Transverse colon (tissue), 3 donors: Measurements from ENCODE around the gene LRRTM3.

Experiments used
- CTCF ChIP-seq, 5 experiments: fragments of 200-600 bp in 3 of 5; fragments of 450-650 bp in 2 of 5; sonication (generic) in 3 of 5; IDR thresholded peaks; 1 replicate in 2 of 5; 2 replicates in 3 of 5; pipeline ENCODE4 v1.5.1; 2016 to 2017; ENCODE audit warnings: antibody characterized with exemption in 5 of 5, inconsistent platforms in 3 of 5, mild to moderate bottlenecking in 2 of 5, moderate library complexity in 1 of 5
- POLR2A ChIP-seq: fragments of 450-650 bp; IDR thresholded peaks from one replicate; pipeline ENCODE4 v1.6.1; 2016; ENCODE audit warnings: antibody characterized with exemption, mild to moderate bottlenecking, moderate library complexity

- TF ChIP-seq CTCF (IDR thresholded peaks at IDR 0.05) (no peak), POLR2A (no peak)
Measured at GRCh38 chr10:66882271-66882670, 43.6 kb upstream of the LRRTM3 start.
